NOMO-1 (cell line): ENCODE results near the gene CFLAR.
"Not testable (repeated sequence)": the region's sequence is repeated elsewhere in the genome, so short reads cannot be mapped to it uniquely, and the experiment has no call there.

Experiments
- DNase-seq, 2 experiments: peaks; one replicate each; lab custom pipeline; 2025; ENCODE audit not compliant: unreplicated experiment in 2 of 2; lab: John Stamatoyannopoulos, UW

CFLAR gene

GRCh38 chr2:201174687-201175086 lies 58.7 kb downstream of the CFLAR start:
- DNase-seq: no peak

- DNase-seq: no peak
Measured at GRCh38 chr2:201176081-201176481, 60.1 kb downstream of the CFLAR start.

GRCh38 chr2:201180010-201180409 lies 64.0 kb downstream of the CFLAR start:
- no peak for DNase-seq

- DNase-seq: peak; percentile 76 to 94
Measured at GRCh38 chr2:201182650-201183364, 66.8 kb downstream of the CFLAR start, which contains the start of gene CASP10. TSS of gene CASP10 (plus strand) at chr2:201183141. CDS start at chr2:201185778, 2,637 bp downstream.

GRCh38 chr2:201183365-201183727 lies 67.4 kb downstream of the CFLAR start:
- DNase-seq: no peak

DNA sequence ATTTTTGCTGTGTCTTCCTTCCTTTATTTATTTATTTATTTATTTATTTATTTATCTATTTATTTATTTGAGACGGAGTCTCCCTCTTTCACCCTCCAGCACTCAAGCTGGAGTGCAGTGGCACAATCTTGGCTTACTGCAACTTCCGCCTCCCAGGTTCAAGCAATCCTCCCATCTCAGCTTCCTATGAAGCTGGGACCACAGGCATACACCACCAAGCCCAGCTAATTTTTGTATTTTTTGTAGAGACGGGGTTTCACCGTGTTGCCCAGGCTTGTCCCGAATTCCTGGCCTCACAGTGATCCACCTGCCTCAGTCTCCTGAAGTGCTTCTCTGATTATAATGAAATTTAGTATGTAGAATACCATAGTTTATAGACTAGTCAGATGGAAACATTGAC lies 67.9 kb downstream of the CFLAR start:
- DNase-seq: not testable (repeated sequence)

- not testable (repeated sequence) for DNase-seq
Measured at GRCh38 chr2:201184248-201184647, 68.3 kb downstream of the CFLAR start.

DNA sequence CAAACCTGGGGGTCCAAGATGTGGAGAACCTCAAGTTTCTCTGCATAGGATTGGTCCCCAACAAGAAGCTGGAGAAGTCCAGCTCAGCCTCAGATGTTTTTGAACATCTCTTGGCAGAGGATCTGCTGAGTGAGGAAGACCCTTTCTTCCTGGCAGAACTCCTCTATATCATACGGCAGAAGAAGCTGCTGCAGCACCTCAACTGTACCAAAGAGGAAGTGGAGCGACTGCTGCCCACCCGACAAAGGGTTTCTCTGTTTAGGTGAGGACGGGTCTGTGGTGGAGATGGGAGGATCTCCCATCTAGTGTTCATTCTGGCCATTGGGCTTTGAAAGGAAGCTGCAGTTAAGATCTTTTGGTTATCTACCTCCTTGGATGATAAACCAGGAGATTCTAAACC lies 69.9 kb downstream of the CFLAR start:
- no peak for DNase-seq

DNA sequence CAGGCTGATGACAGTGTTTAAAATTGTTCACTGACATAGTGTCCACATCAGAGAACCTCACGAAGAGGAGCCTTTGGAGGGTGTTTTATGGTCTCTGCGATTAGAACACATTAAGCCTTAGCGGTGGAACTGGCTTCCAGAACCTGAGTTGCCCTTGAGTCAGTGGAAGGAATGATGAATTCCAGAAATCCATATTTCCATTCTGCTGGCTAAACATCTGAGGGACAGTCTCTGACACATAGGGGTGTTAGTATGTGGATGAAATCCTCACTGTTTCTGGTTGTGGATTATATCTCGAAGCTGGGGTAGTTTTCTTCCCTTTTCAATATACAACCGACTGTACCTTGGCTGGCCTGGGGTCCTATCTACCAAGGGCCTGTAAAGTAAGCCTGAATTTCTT lies 71.0 kb downstream of the CFLAR start:
- DNase-seq: no peak

DNA sequence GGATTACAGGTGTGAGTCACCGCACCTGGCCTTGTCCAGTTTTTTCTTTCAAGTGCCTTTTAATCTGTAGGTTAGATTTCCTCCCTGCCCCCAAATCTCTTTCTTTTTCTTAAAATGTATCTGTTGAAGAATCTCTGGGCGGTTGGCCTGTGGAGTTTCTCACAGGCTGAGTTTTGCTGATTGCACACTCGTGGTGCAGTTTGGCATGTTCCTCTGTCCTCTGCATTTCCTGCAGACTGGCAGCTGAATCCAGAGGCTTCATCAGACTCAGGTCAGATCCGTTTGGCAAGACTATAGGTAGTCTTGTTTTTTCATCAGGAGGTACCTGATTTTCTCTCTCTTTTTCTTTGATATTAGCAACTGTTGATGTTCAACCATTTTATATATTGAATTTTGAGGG lies 72.5 kb downstream of the CFLAR start:
- DNase-seq: no peak

DNA sequence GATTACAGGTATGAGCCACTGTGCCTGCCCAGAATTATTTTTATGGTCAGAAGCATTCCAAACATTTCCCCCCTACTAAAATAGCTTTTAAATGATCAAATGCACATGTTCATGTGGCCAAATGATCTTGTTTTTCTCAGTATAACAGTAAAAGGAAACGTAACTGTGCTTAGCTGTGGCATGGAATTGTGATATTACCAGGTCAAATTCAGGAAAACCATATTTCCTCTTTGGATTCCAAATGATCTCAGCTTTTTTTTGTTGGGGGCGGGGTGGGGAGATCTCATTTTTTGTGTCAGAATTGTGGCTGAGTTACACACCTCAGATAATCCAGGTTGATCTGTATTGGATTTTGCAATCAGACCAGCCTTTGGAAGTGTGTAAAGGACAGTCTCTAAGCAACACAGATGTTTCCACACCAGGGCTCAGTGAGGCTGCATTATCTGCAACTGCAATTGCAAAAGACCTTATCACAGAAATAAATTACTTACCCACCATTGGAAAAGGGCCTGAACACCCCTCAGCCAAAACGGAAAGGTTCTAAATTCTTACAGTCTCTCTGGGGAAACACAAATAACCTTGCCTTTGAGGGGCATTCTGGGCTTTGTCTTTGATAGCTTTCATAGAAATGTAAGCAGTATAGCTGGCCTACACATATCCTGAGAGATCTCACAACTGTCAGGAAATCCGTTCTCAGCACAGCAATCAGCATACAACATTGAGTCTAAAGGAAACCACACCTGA lies 75.3 kb downstream of the CFLAR start:
- DNase-seq: peak; percentile 23 to 40

GRCh38 chr2:201194097-201194496 lies 78.1 kb downstream of the CFLAR start:
- peak; percentile 77 to 88 for DNase-seq

DNA sequence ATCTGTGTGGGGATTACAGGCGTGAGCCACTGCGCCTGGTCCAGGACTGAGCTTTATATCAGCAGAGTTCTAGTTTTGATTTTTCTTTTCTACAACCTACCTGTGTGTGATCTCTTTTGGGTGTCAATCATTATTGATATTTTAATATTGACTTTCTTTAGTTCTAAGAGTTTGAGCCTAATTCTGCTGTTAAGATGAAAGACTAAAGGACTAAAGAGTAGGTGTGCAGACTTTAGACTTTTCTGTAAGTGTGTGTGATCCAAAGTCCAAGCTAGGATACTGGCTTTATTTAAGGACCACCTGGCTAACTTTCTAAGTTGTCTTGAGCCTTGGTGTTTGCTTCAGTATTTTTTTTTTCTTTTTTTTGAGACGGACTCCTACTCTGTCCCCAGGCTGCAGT lies 79.4 kb downstream of the CFLAR start:
- DNase-seq: no peak

DNA sequence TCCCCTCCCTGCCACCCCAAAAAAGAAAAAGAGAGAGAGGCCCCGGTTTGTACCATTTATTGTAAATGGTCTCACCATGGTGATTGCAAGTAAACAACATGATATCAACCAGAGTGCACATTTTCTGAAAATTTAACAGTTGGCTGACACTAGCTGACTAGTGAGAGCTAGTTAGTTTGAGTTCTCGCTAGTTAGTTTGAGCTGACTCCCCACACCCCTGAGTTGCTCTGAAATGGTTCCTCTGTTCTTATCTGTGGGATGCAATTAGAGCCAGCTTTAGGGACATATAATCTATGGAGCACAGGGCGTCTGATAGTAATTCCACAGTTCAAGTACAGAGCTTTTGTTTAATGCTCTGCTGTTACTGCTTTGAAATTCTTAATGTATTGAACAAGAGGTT lies 80.0 kb downstream of the CFLAR start:
- DNase-seq: no peak

DNA sequence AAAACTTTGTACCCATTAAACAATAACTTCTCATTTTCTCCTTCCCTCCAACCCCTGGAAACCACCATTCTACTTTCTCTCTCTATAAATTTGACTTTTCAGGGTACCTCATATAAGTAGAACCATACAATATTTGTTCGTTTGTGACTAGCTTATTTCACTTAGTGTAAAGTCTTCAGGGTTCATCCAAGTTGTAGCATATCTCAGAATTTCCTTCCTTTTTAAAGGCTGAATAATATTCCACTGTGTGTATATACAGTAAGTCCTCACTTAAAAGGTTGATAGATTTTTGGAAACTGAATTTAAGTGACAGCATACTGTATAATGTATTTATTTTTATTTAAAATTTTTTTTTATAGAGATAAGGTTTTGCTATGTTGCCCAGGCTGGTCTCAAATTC lies 80.8 kb downstream of the CFLAR start:
- no peak for DNase-seq

DNA sequence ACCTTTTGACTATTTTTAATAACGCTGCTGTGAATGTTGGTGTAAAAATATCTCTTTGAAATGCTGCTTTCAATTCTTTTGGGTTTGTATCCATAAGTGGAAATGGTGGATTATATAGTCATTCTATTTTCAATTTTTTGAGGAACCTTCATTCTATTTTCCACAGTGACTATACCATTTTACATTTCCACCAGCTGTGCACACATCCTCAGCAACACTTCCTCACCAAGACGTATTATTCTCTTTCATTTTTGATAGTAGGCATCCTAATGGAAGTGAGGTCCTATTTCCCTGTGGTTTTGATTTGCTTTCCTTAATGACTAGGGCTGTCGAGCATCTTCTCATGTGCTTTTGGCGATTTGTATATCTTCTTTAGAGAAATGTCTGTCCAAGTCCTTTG lies 81.8 kb downstream of the CFLAR start:
- no peak for DNase-seq

DNA sequence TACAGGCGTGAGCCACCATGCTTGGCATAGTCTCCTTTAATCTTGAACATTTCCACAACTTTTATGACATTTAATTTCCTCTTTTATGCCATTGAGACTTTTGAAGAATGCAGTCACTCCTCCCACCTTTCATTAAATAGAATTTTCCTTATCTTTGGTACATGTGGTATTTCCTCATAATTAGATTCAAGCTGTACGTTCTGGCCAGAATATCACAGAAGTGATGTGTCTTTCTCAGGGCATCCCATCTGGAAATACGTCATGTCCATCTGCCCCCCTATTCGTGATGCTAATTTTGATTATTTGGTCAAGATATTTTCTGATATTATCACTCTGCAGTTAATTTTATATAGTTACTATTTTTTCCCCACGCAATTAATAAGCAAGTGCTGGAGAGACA lies 83.9 kb downstream of the CFLAR start:
- DNase-seq: no peak

DNA sequence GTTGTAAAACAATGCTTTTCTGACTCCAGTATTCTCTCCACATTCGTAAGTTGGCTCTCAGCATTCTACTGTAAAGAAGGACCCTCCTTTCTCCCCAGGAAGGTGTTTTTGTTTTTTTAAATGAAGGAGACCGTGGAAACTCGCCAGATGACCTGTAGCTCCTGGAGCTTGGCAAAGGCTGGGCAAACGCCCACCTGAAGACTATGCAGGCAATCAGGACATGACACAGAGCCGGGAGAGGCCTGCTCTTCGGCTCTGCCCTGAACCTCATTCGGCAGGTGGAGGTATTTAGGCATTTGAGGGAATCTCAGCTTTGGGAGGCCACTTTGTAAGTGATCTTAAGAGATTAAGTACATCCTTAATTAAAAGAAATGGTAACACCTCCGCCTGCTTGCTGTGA lies 84.4 kb downstream of the CFLAR start:
- DNase-seq: no peak

DNA sequence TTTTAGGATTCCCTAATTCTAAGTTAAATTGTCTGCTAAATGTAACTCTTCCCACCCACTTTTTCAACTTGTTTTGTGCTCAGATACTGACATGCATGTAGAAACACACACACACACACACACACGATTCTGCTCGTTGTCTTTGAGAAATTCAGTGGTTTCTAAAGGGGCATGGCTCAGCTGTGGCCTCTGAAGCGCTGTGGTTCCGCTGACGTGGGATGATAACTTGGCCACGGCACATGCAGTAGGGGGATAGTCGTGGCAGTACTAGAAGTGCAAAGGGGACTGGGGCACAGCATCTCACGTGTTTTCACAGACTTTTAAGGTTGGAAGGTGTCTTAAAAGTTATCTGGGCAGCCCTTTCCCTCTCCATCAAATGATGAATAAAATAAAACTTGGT lies 85.4 kb downstream of the CFLAR start:
- no peak for DNase-seq

DNA sequence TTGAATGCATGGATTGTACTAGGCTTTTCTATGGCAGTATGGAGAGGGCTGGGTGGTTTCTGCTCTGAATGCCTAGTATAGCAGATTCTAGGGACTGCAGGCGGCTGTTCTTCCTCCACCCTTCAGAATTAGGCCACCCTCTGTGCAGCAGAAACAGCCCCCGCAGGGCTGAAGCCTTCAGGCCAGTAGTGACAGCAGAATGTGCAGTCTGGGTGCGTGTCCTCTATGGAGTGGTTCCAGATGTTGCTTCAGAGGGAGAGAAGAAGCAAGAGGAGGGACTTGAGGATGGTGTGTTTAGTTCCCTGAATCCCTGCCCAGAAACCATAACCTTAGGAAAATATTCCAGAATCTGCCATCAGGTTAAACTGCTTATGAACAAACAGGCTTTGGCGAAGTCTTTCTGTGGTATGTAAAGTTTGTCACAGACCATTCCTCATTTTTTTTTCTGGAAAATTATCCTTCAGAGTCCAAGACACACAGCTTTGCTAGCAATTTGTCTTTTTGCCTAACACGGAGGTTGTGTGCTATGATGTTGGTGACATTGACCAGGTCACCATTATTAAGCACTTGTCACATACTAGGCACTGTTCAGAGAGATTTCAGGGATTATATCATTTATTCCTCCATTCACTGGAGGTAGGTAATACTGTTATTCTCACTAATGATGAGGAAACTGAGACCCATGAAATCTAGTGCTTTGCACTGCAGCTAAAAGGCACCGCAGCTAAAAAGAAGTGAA lies 88.1 kb downstream of the CFLAR start:
- no peak for DNase-seq

DNA sequence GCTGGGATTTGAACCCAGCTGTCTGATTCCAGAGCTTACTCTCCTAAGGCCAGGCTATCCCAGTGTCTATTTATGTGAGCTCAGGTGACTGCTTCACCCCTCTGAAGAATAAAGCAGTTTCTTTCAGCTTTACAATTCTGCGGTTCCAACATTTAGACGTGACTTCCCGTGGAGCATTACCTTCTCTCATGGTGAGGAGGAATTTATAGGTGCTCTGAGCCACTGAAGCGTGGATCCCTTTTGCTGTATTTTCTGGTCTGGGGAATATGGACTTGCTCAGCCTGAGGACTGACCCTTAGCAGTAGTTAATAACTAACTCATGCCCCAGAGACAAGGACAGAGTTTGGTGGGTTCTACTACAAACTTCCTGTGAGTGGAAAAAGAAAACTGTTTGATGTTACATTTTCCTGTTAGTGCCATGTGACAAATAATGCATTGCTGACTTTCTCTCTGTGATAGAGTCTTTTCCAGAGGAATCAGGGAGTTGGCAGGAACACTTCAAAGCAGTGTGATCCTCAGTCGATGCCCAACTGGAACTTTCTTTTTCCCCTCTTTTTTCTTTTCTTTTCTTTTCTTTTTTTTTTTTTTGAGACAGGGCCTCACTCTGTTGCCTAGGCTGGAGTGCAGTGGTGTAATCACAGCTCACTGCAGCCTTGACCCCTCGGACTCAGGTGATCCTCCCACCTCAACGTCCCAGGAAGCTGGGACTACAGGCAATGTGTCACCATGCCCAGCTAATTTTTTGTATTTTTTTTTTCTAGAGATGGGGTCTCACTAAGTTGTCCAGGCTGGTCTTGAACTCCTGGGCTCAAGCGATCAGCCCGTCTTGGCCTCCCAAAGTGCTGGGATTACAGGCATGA lies 88.9 kb downstream of the CFLAR start:
- no peak for DNase-seq
